Measurements from ENCODE around the gene TBC1D2. TPM values are rescaled to one million over a fixed set of nuclear protein-coding genes. Genes with fewer than 3 reads are reported as not detected.
A peak's percentile ranks its signal among the peaks of the same experiment; 100 is the strongest.

TBC1D2 gene
- 3.4 and 3.6 TPM in 2 replicates for total RNA-seq
- 4.5 and 6.0 TPM in 2 replicates for polyA plus RNA-seq
- 3.4 and 4.0 TPM in 2 replicates for polyA plus RNA-seq (2011; cell fraction: cytosol; rRNA removed)
- polyA plus RNA-seq (2011; cell fraction: nucleus; rRNA removed), result 7.9 and 9.3 TPM in 2 replicates
- 11.1 and 12.9 TPM in 2 replicates for polyA plus RNA-seq (2012)
- polyA minus RNA-seq, result 3.3 and 3.9 TPM in 2 replicates
- 9.6 TPM for polyA minus RNA-seq (2011; cell fraction: cytosol; rRNA and poly(A)+ RNA removed)
- 4.7 and 4.9 TPM in 2 replicates for polyA minus RNA-seq (2011; cell fraction: nucleus; rRNA and poly(A)+ RNA removed)
- Bru-seq, nascent RNA, result percentile 43 among the genes with signal in this experiment
- BruChase-seq, experiment 1, labeled RNA remaining after a 6-hour chase, result percentile 41 among the genes with signal in this experiment
- percentile 43 among the genes with signal in this experiment for BruChase-seq, experiment 2, labeled RNA remaining after a 2-hour chase
- long read RNA-seq, transcript TBC1D2-205 (13 exons, 3,349 nt), result major isoform, 9 of 24 reads
- long read RNA-seq, partial matches to known transcripts, result 0 of 24 reads
- long read RNA-seq, other reads (novel, unspliced or antisense), result 15 of 24 reads

GRCh38 chr9:98255578-98256296 is at the start of gene TBC1D2:
TSS of gene TBC1D2 (minus strand) at chr9:98255649. CDS start at chr9:98255541, 108 bp downstream.
- peak within 1 kb of the TSS; percentile 89 for H2AFZ ChIP-seq (ENCODE audit: low read depth, low read length)
- peak within 1 kb of the TSS; percentile 75 for H3K27ac ChIP-seq (ENCODE audit: insufficient read depth, low read depth, low read length)
- H3K4me3 ChIP-seq (replicated peaks in 1 of 3; ENCODE audit: insufficient read depth in 1 of 3, low read depth in 1 of 3, low read length in 3 of 3), result peak within 1 kb of the TSS; percentile 67 to 81 (median 80)
- H3K4me2 ChIP-seq (ENCODE audit: insufficient read depth, low read length), result peak within 1 kb of the TSS; percentile 80
- peak within 1 kb of the TSS; percentile 76 for H3K9ac ChIP-seq (replicated peaks; ENCODE audit: extremely low read depth, insufficient read depth, low read length)
- peaks cover 16% of the 10 kb centered on the region for H3K79me2 ChIP-seq (ENCODE audit: control insufficient read depth, insufficient read depth, low read length)
- TF ChIP-seq POLR2AphosphoS5 (IDR thresholded peaks at IDR 0.05; ENCODE audit: insufficient read depth, low read depth, low read length), result peak; percentile 51
- TF ChIP-seq FOS (IDR thresholded peaks at IDR 0.05; ENCODE audit: borderline replicate concordance, insufficient read depth, low read length), result no peak
- peak in 1 of 2 donors; percentile 24 for TF ChIP-seq CTCF (IDR thresholded peaks at IDR 0.05; ENCODE audit: extremely low read depth in 1 of 2, insufficient read depth in 1 of 2, low read depth in 1 of 2, low read length in 2 of 2)
- TF ChIP-seq POLR2A (IDR thresholded peaks at IDR 0.05; ENCODE audit: low read depth, low read length), result peak; percentile 64
- FAIRE-seq (peak; percentile 99), DNase-seq (ENCODE audit: low read depth, low spot score) (peak; percentile 94)
- H3K9me3 ChIP-seq (replicated peaks; ENCODE audit: control insufficient read depth, insufficient read depth, low read length), result no peaks in the 10 kb centered on the region
- no peaks in the 10 kb centered on the region for H4K20me1 ChIP-seq (replicated peaks; ENCODE audit: control insufficient read depth, extremely low read depth, insufficient read depth, low read length)
- no TSS peak for BruUV-seq (replicated peaks)
- CTCF ChIA-PET, result interaction anchor here (0.7 to 5.1 kb wide), 15 partner anchors 8 to 523 kb away, joined by 3 to 37 read pairs (median 6); partner anchors contain the start of genes TRIM14 and TRMO
- H3K27me3 ChIP-seq (ENCODE audit: control insufficient read depth in 2 of 2, insufficient read depth in 2 of 2, low read length in 2 of 2), result no peaks in the 10 kb centered on the region
- no peaks in the 10 kb centered on the region for H3K9me1 ChIP-seq (replicated peaks; ENCODE audit: control insufficient read depth, extremely low read depth, insufficient read depth, low read length)
- POLR2A ChIA-PET, result interaction anchor here (0.7 to 1.1 kb wide), 2 partner anchors 200 to 623 kb away, joined by 3 to 5 read pairs; partner anchors contain the start of gene TSTD2
- H3K4me1 ChIP-seq (ENCODE audit: control insufficient read depth, extremely low read depth, insufficient read depth, low read length), result peaks cover 22% of the 10 kb centered on the region
- intact Hi-C loops (cut with micrococcal nuclease) (loop anchor here (1.0 to 2.0 kb wide), 4 partner anchors 169 to 332 kb away; partner anchors contain the start of gene ANP32B), dilution Hi-C loops (cut with MboI; ENCODE audit: extremely low pct_ligation_motif_present, low sequenced_read_pairs) (no loop called here)
- no peaks in the 10 kb centered on the region for H3K36me3 ChIP-seq (ENCODE audit: control insufficient read depth in 2 of 2, extremely low read depth in 1 of 2, insufficient read depth in 2 of 2, low read length in 2 of 2)

Measured in endothelial cell of umbilical vein (primary cell).